MM.1S (cell line): ENCODE data around the gene PTPRN2.

ENCODE experiments used
- EZH2 ChIP-seq: fragments of 300-600 bp; sonication (generic); optimal IDR thresholded peaks from 2 replicates; pipeline ENCODE3; 2017; ENCODE audit warnings: low read depth, mild to moderate bottlenecking, antibody characterized with exemption, low read length, mixed read lengths
- EZH2phosphoT487 ChIP-seq: fragments of 300-600 bp; sonication (generic); IDR thresholded peaks from 2 replicates; pipeline ENCODE4 v1.6.1; 2018; ENCODE audit warnings: antibody characterized with exemption, low read length
- TF ChIP-seq, protein P1 (sequence below): fragments of 300-600 bp; sonication (generic); IDR thresholded peaks from 2 replicates; pipeline ENCODE4 v1.5.1; 2016; ENCODE audit warnings: antibody characterized with exemption, low read length, mixed read lengths

DNA sequence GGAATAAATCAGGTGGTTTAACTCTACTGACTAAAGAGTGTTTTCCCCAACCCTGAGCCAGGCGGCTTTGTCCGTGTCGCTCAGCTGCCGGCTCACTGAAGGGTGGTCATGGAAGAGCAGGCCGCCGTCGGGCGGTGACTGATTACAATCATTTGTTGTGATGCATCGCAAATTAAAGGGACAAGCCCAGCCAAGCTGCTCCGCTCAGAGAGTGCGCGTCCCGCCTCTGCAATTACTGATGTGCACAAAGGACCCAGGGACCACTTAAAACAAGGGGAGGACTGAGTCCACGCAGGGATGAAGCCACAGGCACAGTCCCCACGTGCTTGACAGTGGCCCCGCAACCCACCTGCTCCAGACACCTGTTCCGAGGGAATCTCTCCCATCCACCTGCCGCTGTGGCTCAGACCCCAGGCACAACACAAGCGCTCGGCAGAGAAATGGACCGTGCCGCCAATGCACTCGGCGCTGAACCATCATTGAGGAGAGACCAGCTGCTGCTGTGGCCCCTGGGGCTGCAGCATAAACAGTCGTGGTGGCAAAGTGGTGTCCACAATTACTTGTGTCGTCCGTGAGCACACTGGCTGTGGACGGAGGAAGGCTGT is 526.5 kb downstream of the PTPRN2 start:
- TF ChIP-seq, protein P1, sequence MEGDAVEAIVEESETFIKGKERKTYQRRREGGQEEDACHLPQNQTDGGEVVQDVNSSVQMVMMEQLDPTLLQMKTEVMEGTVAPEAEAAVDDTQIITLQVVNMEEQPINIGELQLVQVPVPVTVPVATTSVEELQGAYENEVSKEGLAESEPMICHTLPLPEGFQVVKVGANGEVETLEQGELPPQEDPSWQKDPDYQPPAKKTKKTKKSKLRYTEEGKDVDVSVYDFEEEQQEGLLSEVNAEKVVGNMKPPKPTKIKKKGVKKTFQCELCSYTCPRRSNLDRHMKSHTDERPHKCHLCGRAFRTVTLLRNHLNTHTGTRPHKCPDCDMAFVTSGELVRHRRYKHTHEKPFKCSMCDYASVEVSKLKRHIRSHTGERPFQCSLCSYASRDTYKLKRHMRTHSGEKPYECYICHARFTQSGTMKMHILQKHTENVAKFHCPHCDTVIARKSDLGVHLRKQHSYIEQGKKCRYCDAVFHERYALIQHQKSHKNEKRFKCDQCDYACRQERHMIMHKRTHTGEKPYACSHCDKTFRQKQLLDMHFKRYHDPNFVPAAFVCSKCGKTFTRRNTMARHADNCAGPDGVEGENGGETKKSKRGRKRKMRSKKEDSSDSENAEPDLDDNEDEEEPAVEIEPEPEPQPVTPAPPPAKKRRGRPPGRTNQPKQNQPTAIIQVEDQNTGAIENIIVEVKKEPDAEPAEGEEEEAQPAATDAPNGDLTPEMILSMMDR: no peak
- no peak for TF ChIP-seq EZH2
- no peak for TF ChIP-seq EZH2phosphoT487
